HCT116 (cell line): ENCODE data around the gene CD82. TPM values are rescaled to one million over a fixed set of nuclear protein-coding genes. Genes with fewer than 3 reads are reported as not detected.

Experiments used
- ATAC-seq: fragments of 200-7000 bp; cut with Tn5 transposase; 2 replicates; pipeline ENCODE4 v1.9.1; 2020; ENCODE audit warnings: mild to moderate bottlenecking, moderate library complexity
- BruUV-seq: library from RNA; stranded (reverse); fragments of 400-500 nt; replicated peaks from 2 replicates; lab custom pipeline; 2021; lab: Mats Ljungman, UMichigan
- CTCF ChIA-PET: fragments of 300-600 bp; sonication (Branson Sonifier 250); formaldehyde crosslinking; loops from one replicate; lab custom pipeline; 2021; ENCODE audit warnings: antibody characterized with exemption; lab: Charles Lee
- POLR2A ChIA-PET: fragments of 300-600, 350-600 bp; sonication (Branson Sonifier 250); formaldehyde crosslinking; loops from one replicate; lab custom pipeline; 2021; ENCODE audit warnings: antibody characterized with exemption; lab: Charles Lee
- RAD21 ChIA-PET, 2 experiments: fragments of 300-600 bp; sonication (Branson Sonifier 250); formaldehyde crosslinking; loops; one replicate each; lab custom pipeline; 2023; ENCODE audit warnings: low total read pairs in 2 of 2; ENCODE audit not compliant: uncharacterized antibody in 2 of 2, unreplicated experiment in 2 of 2, low non-redundant PET in 1 of 2; lab: Charles Lee
- DNase-seq: peaks from one replicate; pipeline ENCODE4 v3.0.0-alpha.2; 2010; ENCODE audit warnings: low read depth, low spot score
- H2AFZ ChIP-seq: fragments of 200-600 bp; shearing (Covaris generic), sonication (generic); 2 replicates; pipeline ENCODE4 v1.6.1; 2017; ENCODE audit warnings: low read depth, mixed run types, mixed read lengths, antibody characterized with exemption, low read length; ENCODE audit not compliant: poor library complexity, severe bottlenecking
- H3K27ac ChIP-seq: 2 replicates; pipeline ENCODE4 v1.5.1; 2012; ENCODE audit warnings: low read depth, low read length
- H3K27me3 ChIP-seq: fragments of 200-600 bp; sonication (generic); 2 replicates; pipeline ENCODE4 v1.6.1; 2016; ENCODE audit warnings: mixed run types, low read length, mixed read lengths; ENCODE audit not compliant: insufficient read depth
- H3K36me3 ChIP-seq, 2 experiments: fragments of 200-500 bp in 1 of 2; fragments of 200-600 bp in 1 of 2; sonication (Bioruptor generic) in 1 of 2; sonication (generic) in 1 of 2; 2 replicates each; pipeline versions ENCODE4 v1.5.1 to v1.6.1; 2014 to 2016; ENCODE audit warnings: low read length in 2 of 2, inconsistent platforms in 1 of 2, mixed read lengths in 1 of 2, mixed run types in 1 of 2; ENCODE audit not compliant: insufficient read depth in 2 of 2, control insufficient read depth in 1 of 2
- H3K4me1 ChIP-seq, 2 experiments: fragments of 200-600 bp in 1 of 2; sonication (generic) in 1 of 2; 2 replicates each; pipeline versions ENCODE4 v1.5.1 to v1.6.1; 2012 to 2017; ENCODE audit warnings: low read length in 2 of 2, inconsistent platforms in 1 of 2, mild to moderate bottlenecking in 1 of 2, mixed read lengths in 1 of 2, mixed run types in 1 of 2, moderate library complexity in 1 of 2; ENCODE audit not compliant: insufficient read depth in 2 of 2, control insufficient read depth in 1 of 2
- H3K4me2 ChIP-seq: fragments of 200-600 bp; sonication (generic); 2 replicates; pipeline ENCODE4 v1.6.1; 2017; ENCODE audit warnings: mixed run types, low read length, mixed read lengths
- H3K4me3 ChIP-seq, 2 experiments: fragments of 200-600 bp in 1 of 2; sonication (generic) in 1 of 2; replicated peaks in 1 of 2; 2 replicates each; pipeline ENCODE4 v1.5.1; 2011 to 2016; ENCODE audit warnings: low read length in 2 of 2, control low read depth in 1 of 2, low read depth in 1 of 2, mild to moderate bottlenecking in 1 of 2, mixed read lengths in 1 of 2, mixed run types in 1 of 2
- H3K79me2 ChIP-seq: fragments of 200-600 bp; sonication (generic); 2 replicates; pipeline ENCODE4 v1.6.1; 2017; ENCODE audit warnings: mild to moderate bottlenecking, mixed run types, low read length, moderate library complexity, mixed read lengths; ENCODE audit not compliant: insufficient read depth
- H3K9ac ChIP-seq: fragments of 200-600 bp; sonication (generic); 2 replicates; pipeline ENCODE4 v1.6.1; 2016; ENCODE audit warnings: low read length, mixed read lengths
- H3K9me2 ChIP-seq: fragments of 200-600 bp; sonication (generic), shearing (Covaris generic); 2 replicates; pipeline ENCODE4 v1.6.1; 2017; ENCODE audit warnings: mixed run types, mild to moderate bottlenecking, moderate library complexity; ENCODE audit not compliant: insufficient read depth
- H3K9me3 ChIP-seq, 2 experiments: fragments of 200-500 bp in 1 of 2; fragments of 200-600 bp in 1 of 2; sonication (Bioruptor generic) in 1 of 2; sonication (generic) in 1 of 2; 2 replicates each; pipeline ENCODE4 v1.6.1; 2014 to 2017; ENCODE audit warnings: low read length in 2 of 2, mixed read lengths in 2 of 2, inconsistent platforms in 1 of 2, low read depth in 1 of 2, mild to moderate bottlenecking in 1 of 2, mixed run types in 1 of 2, moderate library complexity in 1 of 2; ENCODE audit not compliant: control insufficient read depth in 1 of 2, insufficient read depth in 1 of 2
- H4K20me1 ChIP-seq: fragments of 200-600 bp; sonication (generic), shearing (Covaris generic); 2 replicates; pipeline ENCODE4 v1.6.1; 2017; ENCODE audit warnings: mixed run types, mild to moderate bottlenecking, moderate library complexity; ENCODE audit not compliant: insufficient read depth
- CBX3 ChIP-seq: IDR thresholded peaks from 2 replicates; pipeline ENCODE4 v1.6.1; 2012; ENCODE audit warnings: low read depth
- CEBPB ChIP-seq: IDR thresholded peaks from 2 replicates; pipeline ENCODE4 v1.6.1; 2012; ENCODE audit warnings: low read depth
- EGR1 ChIP-seq: IDR thresholded peaks from 2 replicates; pipeline ENCODE4 v1.6.1; 2012; ENCODE audit warnings: low read depth
- ELF1 ChIP-seq: IDR thresholded peaks from 2 replicates; pipeline ENCODE4 v1.6.1; 2012; ENCODE audit warnings: low read depth, borderline replicate concordance
- EZH2 ChIP-seq: fragments of 200-600 bp; sonication (generic); IDR thresholded peaks from 2 replicates; pipeline ENCODE4 v1.6.1; 2017; ENCODE audit warnings: antibody characterized with exemption, mixed run types
- FOSL1 ChIP-seq: IDR thresholded peaks from 2 replicates; pipeline ENCODE4 v1.6.1; 2012; ENCODE audit warnings: low read depth
- JUND ChIP-seq: IDR thresholded peaks from 2 replicates; pipeline ENCODE4 v1.6.1; 2012
- POLR2A ChIP-seq: IDR thresholded peaks from 2 replicates; pipeline ENCODE4 v1.7.0; 2011; ENCODE audit warnings: borderline replicate concordance; ENCODE audit not compliant: insufficient read depth, insufficient read length; ENCODE audit errors: extremely low read depth
- POLR2AphosphoS5 ChIP-seq: IDR thresholded peaks from 2 replicates; pipeline ENCODE4 v1.6.1; 2011; ENCODE audit warnings: mild to moderate bottlenecking, low read depth, low read length, moderate library complexity
- SIN3A ChIP-seq: IDR thresholded peaks from 2 replicates; pipeline ENCODE4 v1.6.1; 2012; ENCODE audit warnings: low read depth
- SP1 ChIP-seq: IDR thresholded peaks from 2 replicates; pipeline ENCODE4 v1.6.1; 2012; ENCODE audit warnings: low read depth
- SRF ChIP-seq: IDR thresholded peaks from 2 replicates; pipeline ENCODE4 v1.6.1; 2012; ENCODE audit warnings: low read depth
- TCF7L2 ChIP-seq: IDR thresholded peaks from 2 replicates; pipeline ENCODE4 v1.7.0; 2011; ENCODE audit warnings: borderline replicate concordance, inconsistent platforms; ENCODE audit not compliant: insufficient read depth, insufficient read length; ENCODE audit errors: extremely low read depth
- ZFX ChIP-seq: fragments of 450-650 bp; IDR thresholded peaks from 2 replicates; pipeline ENCODE4 v1.6.1; 2017
- ZNF274 ChIP-seq: fragments of 200-500 bp; sonication (Bioruptor generic); IDR thresholded peaks from 2 replicates; pipeline ENCODE4 v1.6.1; 2014; ENCODE audit warnings: mild to moderate bottlenecking, low read depth, low read length, inconsistent platforms
- intact Hi-C: fragments of 100-400 bp; cut with micrococcal nuclease; formaldehyde crosslinking; loops from 2 replicates; pipeline ENCODE4 v1.10.0; 2022
- total RNA-seq: library from RNA; stranded (reverse); gene quantifications from one replicate; pipeline ENCODE4 v1.2.1, GENCODE V29; 2021; ENCODE audit not compliant: unreplicated experiment
- TF ChIP-seq, protein P1 (sequence below): IDR thresholded peaks from 2 replicates; pipeline ENCODE4 v1.6.1; 2012; ENCODE audit warnings: low read depth
- TF ChIP-seq, protein P2 (sequence below): IDR thresholded peaks from 2 replicates; pipeline ENCODE4 v1.6.1; 2012
- TF ChIP-seq, protein P3 (sequence below): IDR thresholded peaks from 2 replicates; pipeline ENCODE4 v1.6.1; 2012
- TF ChIP-seq, protein P4 (sequence below), 3 experiments: fragments of 200-600 bp in 1 of 3; sonication (generic) in 1 of 3; IDR thresholded peaks in 2 of 3; conservative IDR thresholded peaks in 1 of 3; 2 replicates each; pipeline ENCODE4 v1.5.1; 2012 to 2017; ENCODE audit warnings: low read depth in 2 of 3, low read length in 2 of 3, antibody characterized with exemption in 1 of 3, borderline replicate concordance in 1 of 3, control low read depth in 1 of 3, mild to moderate bottlenecking in 1 of 3, mixed read lengths in 1 of 3, mixed run types in 1 of 3, moderate library complexity in 1 of 3; ENCODE audit not compliant: insufficient read depth in 1 of 3
- TF ChIP-seq, protein P5 (sequence below): IDR thresholded peaks from 2 replicates; pipeline ENCODE4 v1.6.1; 2011; ENCODE audit warnings: mild to moderate bottlenecking, low read length, moderate library complexity; ENCODE audit not compliant: insufficient replicate concordance; ENCODE audit errors: extremely low read depth

Gene CD82
- total RNA-seq, 1 experiment from 2014 or later: 16.7 TPM

DNA sequence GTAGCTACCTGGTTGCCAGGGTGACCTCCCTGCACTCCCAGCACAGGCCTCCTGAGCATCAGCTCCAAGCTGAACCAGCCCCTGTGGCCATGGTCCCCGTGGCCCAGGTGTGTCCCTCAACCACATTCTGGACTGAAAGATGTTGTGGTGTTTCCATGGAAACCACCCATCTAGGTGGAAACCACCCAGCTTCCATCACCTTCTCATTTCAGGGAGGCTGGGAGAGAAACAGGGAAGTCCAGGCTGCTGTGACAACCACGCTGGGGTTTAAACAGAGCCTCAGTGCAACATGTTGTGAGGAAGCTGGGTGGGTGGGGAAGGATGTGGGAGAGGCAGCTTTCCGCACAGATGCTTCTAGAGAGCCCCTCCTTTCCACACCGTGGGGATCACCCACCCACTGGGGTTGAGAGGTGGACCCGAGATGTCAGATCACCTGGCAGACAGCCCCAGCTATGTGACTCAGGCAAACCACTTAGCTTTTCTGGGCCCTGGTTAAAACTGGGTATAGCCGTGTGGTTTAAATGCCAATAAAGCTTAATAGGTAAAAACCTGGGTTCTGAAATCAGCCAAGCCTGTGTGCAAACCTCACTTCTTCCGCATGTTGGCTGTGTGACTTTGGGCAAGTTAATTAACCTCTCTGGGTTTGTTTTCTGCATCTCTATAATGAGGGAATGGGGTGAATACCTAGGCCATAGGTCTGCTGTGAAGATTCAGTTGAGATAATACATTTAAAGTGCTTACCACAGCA is 46.4 kb downstream of the CD82 start:
- H3K4me3 ChIP-seq: no peak overlapping the region
- intact Hi-C loops: loop anchor here (10.0 kb wide), 1 partner anchor 467 kb away; no protein-coding TSS in a partner anchor
- POLR2A ChIA-PET: no interaction called here

More for the DNA sequence above, 46.4 kb downstream of the CD82 start:
- ChIA-PET CTCF (interaction anchor here (1.1 to 2.2 kb wide), 3 partner anchors 10 to 54 kb away, joined by 3 to 15 read pairs (median 3); partner anchors contain the start of gene CD82), RAD21 (interaction anchor here in 1 of 2 experiments (0.5 kb wide), 1 partner anchor 517 kb away, joined by 3 read pairs; no protein-coding TSS in a partner anchor)
- Histone ChIP-seq H3K27ac (no peak overlapping the region), H2AFZ (no peak overlapping the region), H3K4me1 (peaks cover 0 to 5% of the 10 kb centered on the region in 2 experiments; a peak in 1 of 4 replicates), H3K79me2 (no peaks in the 10 kb centered on the region), H4K20me1 (no peaks in the 10 kb centered on the region), H3K9me2 (no peaks in the 10 kb centered on the region), H3K4me2 (no peak overlapping the region), H3K36me3 (no peaks in the 10 kb centered on the region), H3K9ac (no peak overlapping the region), H3K27me3 (no peaks in the 10 kb centered on the region), H3K9me3 (no peaks in the 10 kb centered on the region)
- no peak for ATAC-seq
- no peak for TF ChIP-seq POLR2AphosphoS5
- no peak for TF ChIP-seq FOSL1
- TF ChIP-seq ZNF274: no peak
- no peak for TF ChIP-seq EZH2
- TF ChIP-seq ELF1: no peak
- TF ChIP-seq, protein P1, sequence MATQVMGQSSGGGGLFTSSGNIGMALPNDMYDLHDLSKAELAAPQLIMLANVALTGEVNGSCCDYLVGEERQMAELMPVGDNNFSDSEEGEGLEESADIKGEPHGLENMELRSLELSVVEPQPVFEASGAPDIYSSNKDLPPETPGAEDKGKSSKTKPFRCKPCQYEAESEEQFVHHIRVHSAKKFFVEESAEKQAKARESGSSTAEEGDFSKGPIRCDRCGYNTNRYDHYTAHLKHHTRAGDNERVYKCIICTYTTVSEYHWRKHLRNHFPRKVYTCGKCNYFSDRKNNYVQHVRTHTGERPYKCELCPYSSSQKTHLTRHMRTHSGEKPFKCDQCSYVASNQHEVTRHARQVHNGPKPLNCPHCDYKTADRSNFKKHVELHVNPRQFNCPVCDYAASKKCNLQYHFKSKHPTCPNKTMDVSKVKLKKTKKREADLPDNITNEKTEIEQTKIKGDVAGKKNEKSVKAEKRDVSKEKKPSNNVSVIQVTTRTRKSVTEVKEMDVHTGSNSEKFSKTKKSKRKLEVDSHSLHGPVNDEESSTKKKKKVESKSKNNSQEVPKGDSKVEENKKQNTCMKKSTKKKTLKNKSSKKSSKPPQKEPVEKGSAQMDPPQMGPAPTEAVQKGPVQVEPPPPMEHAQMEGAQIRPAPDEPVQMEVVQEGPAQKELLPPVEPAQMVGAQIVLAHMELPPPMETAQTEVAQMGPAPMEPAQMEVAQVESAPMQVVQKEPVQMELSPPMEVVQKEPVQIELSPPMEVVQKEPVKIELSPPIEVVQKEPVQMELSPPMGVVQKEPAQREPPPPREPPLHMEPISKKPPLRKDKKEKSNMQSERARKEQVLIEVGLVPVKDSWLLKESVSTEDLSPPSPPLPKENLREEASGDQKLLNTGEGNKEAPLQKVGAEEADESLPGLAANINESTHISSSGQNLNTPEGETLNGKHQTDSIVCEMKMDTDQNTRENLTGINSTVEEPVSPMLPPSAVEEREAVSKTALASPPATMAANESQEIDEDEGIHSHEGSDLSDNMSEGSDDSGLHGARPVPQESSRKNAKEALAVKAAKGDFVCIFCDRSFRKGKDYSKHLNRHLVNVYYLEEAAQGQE: no peak
- TF ChIP-seq ZFX: no peak
- TF ChIP-seq SP1: no peak
- TF ChIP-seq, protein P2, sequence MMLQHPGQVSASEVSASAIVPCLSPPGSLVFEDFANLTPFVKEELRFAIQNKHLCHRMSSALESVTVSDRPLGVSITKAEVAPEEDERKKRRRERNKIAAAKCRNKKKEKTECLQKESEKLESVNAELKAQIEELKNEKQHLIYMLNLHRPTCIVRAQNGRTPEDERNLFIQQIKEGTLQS: no peak
- no peak for TF ChIP-seq TCF7L2
- TF ChIP-seq, protein P3, sequence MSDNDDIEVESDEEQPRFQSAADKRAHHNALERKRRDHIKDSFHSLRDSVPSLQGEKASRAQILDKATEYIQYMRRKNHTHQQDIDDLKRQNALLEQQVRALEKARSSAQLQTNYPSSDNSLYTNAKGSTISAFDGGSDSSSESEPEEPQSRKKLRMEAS: no peak
- no peak for TF ChIP-seq POLR2A
- TF ChIP-seq, protein P4, sequence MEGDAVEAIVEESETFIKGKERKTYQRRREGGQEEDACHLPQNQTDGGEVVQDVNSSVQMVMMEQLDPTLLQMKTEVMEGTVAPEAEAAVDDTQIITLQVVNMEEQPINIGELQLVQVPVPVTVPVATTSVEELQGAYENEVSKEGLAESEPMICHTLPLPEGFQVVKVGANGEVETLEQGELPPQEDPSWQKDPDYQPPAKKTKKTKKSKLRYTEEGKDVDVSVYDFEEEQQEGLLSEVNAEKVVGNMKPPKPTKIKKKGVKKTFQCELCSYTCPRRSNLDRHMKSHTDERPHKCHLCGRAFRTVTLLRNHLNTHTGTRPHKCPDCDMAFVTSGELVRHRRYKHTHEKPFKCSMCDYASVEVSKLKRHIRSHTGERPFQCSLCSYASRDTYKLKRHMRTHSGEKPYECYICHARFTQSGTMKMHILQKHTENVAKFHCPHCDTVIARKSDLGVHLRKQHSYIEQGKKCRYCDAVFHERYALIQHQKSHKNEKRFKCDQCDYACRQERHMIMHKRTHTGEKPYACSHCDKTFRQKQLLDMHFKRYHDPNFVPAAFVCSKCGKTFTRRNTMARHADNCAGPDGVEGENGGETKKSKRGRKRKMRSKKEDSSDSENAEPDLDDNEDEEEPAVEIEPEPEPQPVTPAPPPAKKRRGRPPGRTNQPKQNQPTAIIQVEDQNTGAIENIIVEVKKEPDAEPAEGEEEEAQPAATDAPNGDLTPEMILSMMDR (IDR thresholded peaks at IDR 0.05 in 2 of 3, conservative IDR thresholded peaks at IDR 0.05 in 1 of 3; ENCODE audit: borderline replicate concordance in 1 of 3, insufficient read depth in 1 of 3, low read depth in 2 of 3, low read length in 2 of 3): no peak
- TF ChIP-seq SRF: no peak
- TF ChIP-seq JUND: no peak
- no peak for TF ChIP-seq CEBPB
- TF ChIP-seq EGR1: no peak
- TF ChIP-seq, protein P5, sequence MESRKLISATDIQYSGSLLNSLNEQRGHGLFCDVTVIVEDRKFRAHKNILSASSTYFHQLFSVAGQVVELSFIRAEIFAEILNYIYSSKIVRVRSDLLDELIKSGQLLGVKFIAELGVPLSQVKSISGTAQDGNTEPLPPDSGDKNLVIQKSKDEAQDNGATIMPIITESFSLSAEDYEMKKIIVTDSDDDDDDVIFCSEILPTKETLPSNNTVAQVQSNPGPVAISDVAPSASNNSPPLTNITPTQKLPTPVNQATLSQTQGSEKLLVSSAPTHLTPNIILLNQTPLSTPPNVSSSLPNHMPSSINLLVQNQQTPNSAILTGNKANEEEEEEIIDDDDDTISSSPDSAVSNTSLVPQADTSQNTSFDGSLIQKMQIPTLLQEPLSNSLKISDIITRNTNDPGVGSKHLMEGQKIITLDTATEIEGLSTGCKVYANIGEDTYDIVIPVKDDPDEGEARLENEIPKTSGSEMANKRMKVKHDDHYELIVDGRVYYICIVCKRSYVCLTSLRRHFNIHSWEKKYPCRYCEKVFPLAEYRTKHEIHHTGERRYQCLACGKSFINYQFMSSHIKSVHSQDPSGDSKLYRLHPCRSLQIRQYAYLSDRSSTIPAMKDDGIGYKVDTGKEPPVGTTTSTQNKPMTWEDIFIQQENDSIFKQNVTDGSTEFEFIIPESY: no peak
- no peak for TF ChIP-seq CBX3
- TF ChIP-seq SIN3A: no peak
- BruUV-seq: no TSS peak
- no peak for DNase-seq
